Right lobe of liver (tissue), 6 donors: Measurements from ENCODE around the gene PLCXD3. TPM values are rescaled to one million over a fixed set of nuclear protein-coding genes. Genes with fewer than 3 reads are reported as not detected.

Source experiments
- ATAC-seq, 4 donors: fragments of 200-7000 bp; cut with Tn5 transposase; one replicate each; pipeline ENCODE4 v1.9.1; 2020; ENCODE audit warnings: mild to moderate bottlenecking in 4 of 4, moderate library complexity in 4 of 4
- DNase-seq, 3 donors: peaks; one replicate each; pipeline ENCODE4 v3.0.0-alpha.2; 2020
- H3K27ac ChIP-seq, 3 donors: fragments of 200-600 bp; one replicate each; pipeline ENCODE4 v1.8.0; 2022
- H3K27me3 ChIP-seq, 2 donors: fragments of 200-600 bp; one replicate each; pipeline ENCODE4 v1.8.0; 2022
- H3K36me3 ChIP-seq, 4 donors: fragments of 200-600 bp; sonication (generic) in 1 of 4; one replicate each; pipeline versions ENCODE4 v1.5.1 to v1.8.0; 2017 to 2022; ENCODE audit warnings: control low read depth in 1 of 4
- H3K4me1 ChIP-seq, 4 donors: fragments of 200-600 bp; sonication (generic) in 1 of 4; one replicate each; pipeline versions ENCODE4 v1.5.1 to v1.8.0; 2017 to 2022; ENCODE audit warnings: control low read depth in 1 of 4
- H3K4me3 ChIP-seq, 3 donors: fragments of 200-600 bp; one replicate each; pipeline ENCODE4 v1.8.0; 2022
- H3K9me3 ChIP-seq, 4 donors: fragments of 200-600 bp; sonication (generic) in 1 of 4; one replicate each; pipeline versions ENCODE4 v1.5.1 to v1.8.0; 2017 to 2022; ENCODE audit warnings: control low read depth in 1 of 4
- CTCF ChIP-seq, 4 donors: fragments of 200-600 bp in 3 of 4; fragments of 450-650 bp in 1 of 4; IDR thresholded peaks; one replicate each; pipeline versions ENCODE4 v1.5.1 to v1.8.0; 2016 to 2022; ENCODE audit warnings: antibody characterized with exemption in 4 of 4, mild to moderate bottlenecking in 2 of 4
- POLR2A ChIP-seq: fragments of 450-650 bp; IDR thresholded peaks from one replicate; pipeline ENCODE4 v1.6.1; 2017; ENCODE audit warnings: antibody characterized with exemption, mild to moderate bottlenecking
- WGBS: methylation state at CpG from one replicate; pipeline ENCODE4 v1.1.6; 2018; ENCODE audit warnings: low coverage, low lambda C conversion rate; ENCODE audit not compliant: insufficient coverage; ENCODE audit errors: missing lambda C conversion rate; 5-methylcytosine and 5-hydroxymethylcytosine counted together
- intact Hi-C, 2 donors: fragments of 100-400 bp; cut with DNase I; formaldehyde crosslinking; loops; one replicate each; pipeline versions ENCODE4 v1.11.2 to v1.14.1; 2022
- total RNA-seq, 6 experiments: library from RNA; depleted of rRNA in 2 of 6; stranded (reverse); fragments of >200 nt in 2 of 6; fragmentation: NEBNext Ultra II Directional in 3 of 6; extraction: Animal tissue kit (Norgen Biotek cat#: 25700) in 3 of 6; gene quantifications; one replicate each; pipeline versions ENCODE4 v1.1.0 to v1.2.4, GENCODE V29; 2016 to 2023
- donor health status: DM: no; HTN: yes; CAD: no.
- donor health status: DM: no; HTN: no; CAD: no.
- donor health status: DM: no; HTN: no; CAD: no.
- donor health status: DM: no; HTN: yes; CAD: no.
- donor health status: DM: no; HTN: yes; CAD: no.

The PLCXD3 gene
- total RNA-seq, 6 experiments from 2014 or later, result 0.27 to 3.5 (median 1.1) TPM

GRCh38 chr5:41337216-41337615, 173.2 kb downstream of the PLCXD3 start:
- no peak for ATAC-seq
- H3K27ac ChIP-seq, result no peak overlapping the region
- H3K4me1 ChIP-seq, result no peaks in the 10 kb centered on the region
- no peak for DNase-seq
- TF ChIP-seq CTCF (IDR thresholded peaks at IDR 0.05), result no peak
- TF ChIP-seq POLR2A, result no peak
- no peaks in the 10 kb centered on the region for H3K36me3 ChIP-seq
- intact Hi-C loops, result no loop called here
- H3K27me3 ChIP-seq, result no peaks in the 10 kb centered on the region
- no peaks in the 10 kb centered on the region for H3K9me3 ChIP-seq
- H3K4me3 ChIP-seq, result no peak overlapping the region

GRCh38 chr5:41336471-41336870, 173.9 kb downstream of the PLCXD3 start:
- TF ChIP-seq CTCF (IDR thresholded peaks at IDR 0.05) (no peak), POLR2A (no peak)
- no peaks in the 10 kb centered on the region for H3K36me3 ChIP-seq
- no peak overlapping the region for H3K4me3 ChIP-seq
- intact Hi-C loops, result no loop called here
- H3K9me3 ChIP-seq, result no peaks in the 10 kb centered on the region
- H3K27me3 ChIP-seq, result no peaks in the 10 kb centered on the region
- H3K4me1 ChIP-seq, result no peaks in the 10 kb centered on the region
- DNase-seq (no peak), ATAC-seq (no peak)
- no CpG with 5 or more reads among the region's 1 CpG for WGBS
- H3K27ac ChIP-seq, result no peak overlapping the region

GRCh38 chr5:41335596-41336181, 174.7 kb downstream of the PLCXD3 start:
- intact Hi-C loops, result no loop called here
- Histone ChIP-seq H3K4me1 (no peaks in the 10 kb centered on the region), H3K27me3 (no peaks in the 10 kb centered on the region), H3K36me3 (no peaks in the 10 kb centered on the region), H3K27ac (no peak overlapping the region), H3K9me3 (no peaks in the 10 kb centered on the region), H3K4me3 (no peak overlapping the region)
- TF ChIP-seq CTCF (IDR thresholded peaks at IDR 0.05), result no peak
- no peak for TF ChIP-seq POLR2A
- WGBS, result 56% methylated on average over 4 of the region's 4 CpGs
- no peak for DNase-seq
- ATAC-seq, result no peak

GRCh38 chr5:41334758-41335157, 175.6 kb downstream of the PLCXD3 start:
- no peaks in the 10 kb centered on the region for H3K4me1 ChIP-seq
- H3K4me3 ChIP-seq, result no peak overlapping the region
- ATAC-seq, result no peak
- TF ChIP-seq POLR2A, result no peak
- TF ChIP-seq CTCF (IDR thresholded peaks at IDR 0.05), result no peak
- intact Hi-C loops, result no loop called here
- H3K9me3 ChIP-seq, result no peaks in the 10 kb centered on the region
- H3K36me3 ChIP-seq, result no peaks in the 10 kb centered on the region
- no peak overlapping the region for H3K27ac ChIP-seq
- H3K27me3 ChIP-seq, result no peaks in the 10 kb centered on the region
- 32% methylated on average over 5 of the region's 5 CpGs for WGBS
- DNase-seq, result no peak

GRCh38 chr5:41334221-41334620, 176.2 kb downstream of the PLCXD3 start:
- H3K27ac ChIP-seq, result no peak overlapping the region

More at GRCh38 chr5:41334221-41334620, 176.2 kb downstream of the PLCXD3 start:
- DNase-seq, result no peak
- H3K4me1 ChIP-seq, result no peaks in the 10 kb centered on the region
- no peaks in the 10 kb centered on the region for H3K36me3 ChIP-seq
- no peaks in the 10 kb centered on the region for H3K27me3 ChIP-seq
- TF ChIP-seq POLR2A, result no peak
- TF ChIP-seq CTCF (IDR thresholded peaks at IDR 0.05), result no peak
- 29% methylated on average over 1 of the region's 1 CpG for WGBS
- H3K4me3 ChIP-seq, result no peak overlapping the region
- no peak for ATAC-seq
- no peaks in the 10 kb centered on the region for H3K9me3 ChIP-seq
- intact Hi-C loops, result no loop called here
